ENCODE measurements around the gene IFT52. TPM values are rescaled to one million over a fixed set of nuclear protein-coding genes. Genes with fewer than 3 reads are reported as not detected.

IFT52 gene
- polyA plus RNA-seq (ENCODE audit: insufficient read length in 4 of 4): 10 to 100 TPM; 72.9 to 84.7 (median 77.3) TPM

- peak; percentile 88 to 93 (median 90) for DNase-seq (ENCODE audit: low read depth in 4 of 4, low spot score in 3 of 4)
Observed at GRCh38 chr20:43590392-43591303, at the start of gene IFT52. IFT52 (plus strand) TSS chr20:43590937; CDS start chr20:43594699, 3,762 bp downstream.

- DNase-seq (ENCODE audit: low read depth in 4 of 4, low spot score in 3 of 4): no peak
Observed at GRCh38 chr20:43541214-43541613, 49.5 kb upstream of the IFT52 start.

GRCh38 chr20:43542161-43542560, 48.6 kb upstream of the IFT52 start:
- DNase-seq (ENCODE audit: low read depth in 4 of 4, low spot score in 3 of 4): no peak

- DNase-seq (ENCODE audit: low read depth in 4 of 4, low spot score in 3 of 4): no peak
Observed at GRCh38 chr20:43542674-43543073, 48.1 kb upstream of the IFT52 start.

GRCh38 chr20:43543138-43543537, 47.6 kb upstream of the IFT52 start:
- DNase-seq (ENCODE audit: low read depth in 4 of 4, low spot score in 3 of 4): no peak

GRCh38 chr20:43544501-43544900, 46.2 kb upstream of the IFT52 start:
- no peak for DNase-seq (ENCODE audit: low read depth in 4 of 4, low spot score in 3 of 4)

- DNase-seq (ENCODE audit: low read depth in 4 of 4, low spot score in 3 of 4): no peak
Observed at GRCh38 chr20:43545837-43546578, 44.7 kb upstream of the IFT52 start.

- DNase-seq (ENCODE audit: low read depth in 4 of 4, low spot score in 3 of 4): no peak
Observed at GRCh38 chr20:43548273-43548880, 42.4 kb upstream of the IFT52 start.

GRCh38 chr20:43549416-43550065, 41.2 kb upstream of the IFT52 start:
- DNase-seq (ENCODE audit: low read depth in 4 of 4, low spot score in 3 of 4): no peak

- no peak for DNase-seq (ENCODE audit: low read depth in 4 of 4, low spot score in 3 of 4)
Observed at GRCh38 chr20:43550456-43550855, 40.3 kb upstream of the IFT52 start.

GRCh38 chr20:43554369-43554768, 36.4 kb upstream of the IFT52 start:
- no peak for DNase-seq (ENCODE audit: low read depth in 4 of 4, low spot score in 3 of 4)

- peak; percentile 47 to 74 (median 66) for DNase-seq (ENCODE audit: low read depth in 4 of 4, low spot score in 3 of 4)
Observed at GRCh38 chr20:43558412-43559146, 32.2 kb upstream of the IFT52 start, which contains the start of gene SGK2. SGK2 (plus strand) TSS chr20:43559027; CDS start chr20:43566496, 7,469 bp downstream.

GRCh38 chr20:43559147-43559987, 31.4 kb upstream of the IFT52 start:
- no peak for DNase-seq (ENCODE audit: low read depth in 4 of 4, low spot score in 3 of 4)

GRCh38 chr20:43560974-43561373, 29.8 kb upstream of the IFT52 start:
- no peak for DNase-seq (ENCODE audit: low read depth in 4 of 4, low spot score in 3 of 4)

- no peak for DNase-seq (ENCODE audit: low read depth in 4 of 4, low spot score in 3 of 4)
Observed at GRCh38 chr20:43563429-43563828, 27.3 kb upstream of the IFT52 start.

- no peak for DNase-seq (ENCODE audit: low read depth in 4 of 4, low spot score in 3 of 4)
Observed at GRCh38 chr20:43563991-43564390, 26.7 kb upstream of the IFT52 start.

- DNase-seq (ENCODE audit: low read depth in 4 of 4, low spot score in 3 of 4): no peak
Observed at GRCh38 chr20:43564455-43564854, 26.3 kb upstream of the IFT52 start.

- DNase-seq (ENCODE audit: low read depth in 4 of 4, low spot score in 3 of 4): no peak
Observed at GRCh38 chr20:43564993-43565757, 25.6 kb upstream of the IFT52 start.
